ENCODE results near the gene NHSL1.

Gene NHSL1

GRCh38 chr6:138499303-138500018 lies at the start of gene NHSL1:
Gene NHSL1 (minus strand): TSS chr6:138499494. CDS start chr6:138499290, 204 bp downstream.
- DNase-seq, result no peak

- no peak for DNase-seq
Observed at GRCh38 chr6:138546733-138547185, 47.5 kb upstream of the NHSL1 start.

- DNase-seq, result no peak
Observed at GRCh38 chr6:138545621-138545980, 46.3 kb upstream of the NHSL1 start.

GRCh38 chr6:138544501-138544900 lies 45.2 kb upstream of the NHSL1 start:
- DNase-seq, result no peak

GRCh38 chr6:138543657-138544056 lies 44.4 kb upstream of the NHSL1 start:
- DNase-seq, result no peak

- no peak for DNase-seq
Observed at GRCh38 chr6:138541823-138542481, 42.7 kb upstream of the NHSL1 start.

GRCh38 chr6:138540468-138540867 lies 41.2 kb upstream of the NHSL1 start:
- DNase-seq, result no peak

- DNase-seq, result no peak
Observed at GRCh38 chr6:138539876-138540275, 40.6 kb upstream of the NHSL1 start.

- DNase-seq, result no peak
Observed at GRCh38 chr6:138538390-138539031, 39.2 kb upstream of the NHSL1 start.

GRCh38 chr6:138537106-138537505 lies 37.8 kb upstream of the NHSL1 start:
- DNase-seq, result no peak

GRCh38 chr6:138535728-138536455 lies 36.6 kb upstream of the NHSL1 start:
- no peak for DNase-seq

- no peak for DNase-seq
Observed at GRCh38 chr6:138533667-138534066, 34.4 kb upstream of the NHSL1 start.

GRCh38 chr6:138531387-138531786 lies 32.1 kb upstream of the NHSL1 start:
- no peak for DNase-seq

- no peak for DNase-seq
Observed at GRCh38 chr6:138529478-138529877, 30.2 kb upstream of the NHSL1 start.

GRCh38 chr6:138528956-138529355 lies 29.7 kb upstream of the NHSL1 start:
- DNase-seq, result no peak

- no peak for DNase-seq
Observed at GRCh38 chr6:138528137-138528536, 28.8 kb upstream of the NHSL1 start.

- no peak for DNase-seq
Observed at GRCh38 chr6:138527411-138528088, 28.3 kb upstream of the NHSL1 start.

GRCh38 chr6:138526822-138527235 lies 27.5 kb upstream of the NHSL1 start:
- DNase-seq, result no peak

GRCh38 chr6:138525355-138525754 lies 26.1 kb upstream of the NHSL1 start:
- DNase-seq, result no peak

- no peak for DNase-seq
Observed at GRCh38 chr6:138524526-138524925, 25.2 kb upstream of the NHSL1 start.

GRCh38 chr6:138523347-138524210 lies 24.3 kb upstream of the NHSL1 start:
- no peak for DNase-seq

- DNase-seq, result no peak
Observed at GRCh38 chr6:138522611-138523010, 23.3 kb upstream of the NHSL1 start.
